Suprapubic skin (tissue), 4 donors: Measurements from ENCODE around the gene KRTAP4-4.

ENCODE experiments used
- CTCF ChIP-seq, 2 donors: fragments of 200-600 bp in 1 of 2; fragments of 450-650 bp in 1 of 2; sonication (generic) in 1 of 2; IDR thresholded peaks; one replicate each; pipeline ENCODE4 v1.5.1; 2016 to 2019; ENCODE audit warnings: antibody characterized with exemption in 2 of 2, mild to moderate bottlenecking in 1 of 2, moderate library complexity in 1 of 2
- EP300 ChIP-seq: sonication (generic); formaldehyde crosslinking; IDR thresholded peaks from one replicate; pipeline ENCODE4 v1.6.1; 2017; ENCODE audit warnings: antibody characterized with exemption
- POLR2A ChIP-seq, 2 donors: fragments of 450-650 bp; IDR thresholded peaks; one replicate each; pipeline ENCODE4 v1.6.1; 2017; ENCODE audit warnings: antibody characterized with exemption in 2 of 2, mild to moderate bottlenecking in 2 of 2, moderate library complexity in 2 of 2
- POLR2AphosphoS5 ChIP-seq, 3 donors: sonication (generic); formaldehyde crosslinking; IDR thresholded peaks; one replicate each; pipeline ENCODE4 v1.6.1; 2017; ENCODE audit warnings: antibody characterized with exemption in 3 of 3

- TF ChIP-seq CTCF (IDR thresholded peaks at IDR 0.05) (no peak), EP300 (no peak), POLR2AphosphoS5 (IDR thresholded peaks at IDR 0.05) (no peak), POLR2A (IDR thresholded peaks at IDR 0.05) (no peak)
Measured at GRCh38 chr17:41178341-41178740, 17.8 kb upstream of the KRTAP4-4 start.
